Breast epithelium (tissue), 4 donors: ENCODE measurements around the gene ID1. TPM values are rescaled to one million over a fixed set of nuclear protein-coding genes. Genes with fewer than 3 reads are reported as not detected.
"Not testable (repeated sequence)": the region's sequence is repeated elsewhere in the genome, so short reads cannot be mapped to it uniquely, and the experiment has no call there.

Experiments
- DNase-seq, 2 donors: peaks; one replicate each; pipeline ENCODE4 v3.0.0-alpha.2; 2019; ENCODE audit warnings: low spot score in 2 of 2
- H3K27ac ChIP-seq, 2 donors: fragments of 200-600 bp; sonication (generic) in 1 of 2; one replicate each; pipeline ENCODE4 v1.5.1; 2016 to 2019; ENCODE audit warnings: mild to moderate bottlenecking in 1 of 2
- H3K27me3 ChIP-seq, 2 donors: fragments of 200-600 bp; sonication (generic) in 1 of 2; one replicate each; pipeline versions ENCODE4 v1.5.1 to v1.6.0; 2017 to 2019; ENCODE audit warnings: control low read depth in 1 of 2, mild to moderate bottlenecking in 1 of 2
- H3K36me3 ChIP-seq: fragments of 200-600 bp; one replicate; pipeline ENCODE4 v1.5.1; 2019
- H3K4me1 ChIP-seq, 2 donors: fragments of 200-600 bp; sonication (generic); one replicate each; pipeline ENCODE4 v1.5.1; 2016 to 2019; ENCODE audit warnings: control low read depth in 1 of 2
- H3K4me3 ChIP-seq, 3 donors: fragments of 200-600 bp; sonication (generic); 1 replicate in 2 of 3; 2 replicates in 1 of 3; pipeline ENCODE4 v1.5.1; 2016 to 2019; ENCODE audit warnings: mild to moderate bottlenecking in 3 of 3, moderate library complexity in 2 of 3
- H3K9me3 ChIP-seq, 2 donors: fragments of 200-600 bp; sonication (generic) in 1 of 2; one replicate each; pipeline ENCODE4 v1.5.1; 2016 to 2019; ENCODE audit warnings: control low read depth in 1 of 2
- POLR2A ChIP-seq: fragments of 450-650 bp; IDR thresholded peaks from one replicate; pipeline ENCODE4 v1.6.1; 2016; ENCODE audit warnings: antibody characterized with exemption, mild to moderate bottlenecking, moderate library complexity
- POLR2AphosphoS5 ChIP-seq, 3 donors: sonication (generic); formaldehyde crosslinking; IDR thresholded peaks; one replicate each; pipeline ENCODE4 v1.6.1; 2017; ENCODE audit warnings: antibody characterized with exemption in 3 of 3
- intact Hi-C: fragments of 100-400 bp; cut with DNase I; formaldehyde crosslinking; loops from one replicate; pipeline ENCODE4 v1.15.1; 2023; ENCODE audit warnings: low total_unique reads
- total RNA-seq, 3 donors: library from RNA; depleted of rRNA; stranded (reverse); fragments of >200 nt; gene quantifications; one replicate each; pipeline ENCODE4 v1.1.0, GENCODE V29; 2016
- TF ChIP-seq, protein P1 (sequence below), 3 donors: fragments of 450-650 bp; IDR thresholded peaks; one replicate each; pipeline ENCODE4 v1.5.1; 2016 to 2017; ENCODE audit warnings: antibody characterized with exemption in 3 of 3, mild to moderate bottlenecking in 3 of 3, moderate library complexity in 3 of 3

Gene ID1
- total RNA-seq, 3 donors from 2014 or later = 156 to 407 (median 270) TPM

DNA sequence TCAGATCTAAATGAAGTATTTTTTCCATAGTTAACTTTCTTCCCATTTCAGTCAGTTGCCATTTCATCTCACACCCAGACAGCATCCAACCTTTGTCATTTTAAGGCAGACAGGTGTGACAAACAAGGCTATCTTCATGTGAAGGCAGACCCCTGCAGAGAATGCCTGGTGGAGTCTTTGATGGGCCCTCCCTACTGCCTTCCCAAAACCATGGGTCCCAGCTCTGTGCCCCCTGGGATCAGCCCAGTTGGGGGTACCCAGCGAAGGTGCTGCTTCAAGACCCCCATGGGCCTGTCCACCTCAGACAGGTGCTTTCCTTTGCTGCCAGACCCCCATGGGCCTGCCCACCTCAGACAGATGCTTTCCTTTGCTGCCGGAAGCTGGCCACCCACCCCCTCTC, 28.3 kb upstream of the ID1 start:
- H3K27me3 ChIP-seq = no peaks in the 10 kb centered on the region
- peaks cover 0 to 9% of the 10 kb centered on the region in 2 donors for H3K4me1 ChIP-seq
- TF ChIP-seq POLR2A (no peak), POLR2AphosphoS5 (IDR thresholded peaks at IDR 0.05) (no peak)
- TF ChIP-seq, protein P1, sequence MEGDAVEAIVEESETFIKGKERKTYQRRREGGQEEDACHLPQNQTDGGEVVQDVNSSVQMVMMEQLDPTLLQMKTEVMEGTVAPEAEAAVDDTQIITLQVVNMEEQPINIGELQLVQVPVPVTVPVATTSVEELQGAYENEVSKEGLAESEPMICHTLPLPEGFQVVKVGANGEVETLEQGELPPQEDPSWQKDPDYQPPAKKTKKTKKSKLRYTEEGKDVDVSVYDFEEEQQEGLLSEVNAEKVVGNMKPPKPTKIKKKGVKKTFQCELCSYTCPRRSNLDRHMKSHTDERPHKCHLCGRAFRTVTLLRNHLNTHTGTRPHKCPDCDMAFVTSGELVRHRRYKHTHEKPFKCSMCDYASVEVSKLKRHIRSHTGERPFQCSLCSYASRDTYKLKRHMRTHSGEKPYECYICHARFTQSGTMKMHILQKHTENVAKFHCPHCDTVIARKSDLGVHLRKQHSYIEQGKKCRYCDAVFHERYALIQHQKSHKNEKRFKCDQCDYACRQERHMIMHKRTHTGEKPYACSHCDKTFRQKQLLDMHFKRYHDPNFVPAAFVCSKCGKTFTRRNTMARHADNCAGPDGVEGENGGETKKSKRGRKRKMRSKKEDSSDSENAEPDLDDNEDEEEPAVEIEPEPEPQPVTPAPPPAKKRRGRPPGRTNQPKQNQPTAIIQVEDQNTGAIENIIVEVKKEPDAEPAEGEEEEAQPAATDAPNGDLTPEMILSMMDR (IDR thresholded peaks at IDR 0.05) = no peak
- no peak overlapping the region for H3K27ac ChIP-seq
- no peak overlapping the region for H3K4me3 ChIP-seq
- no peaks in the 10 kb centered on the region for H3K36me3 ChIP-seq
- intact Hi-C loops = no loop called here
- H3K9me3 ChIP-seq = no peaks in the 10 kb centered on the region
- DNase-seq = no peak

DNA sequence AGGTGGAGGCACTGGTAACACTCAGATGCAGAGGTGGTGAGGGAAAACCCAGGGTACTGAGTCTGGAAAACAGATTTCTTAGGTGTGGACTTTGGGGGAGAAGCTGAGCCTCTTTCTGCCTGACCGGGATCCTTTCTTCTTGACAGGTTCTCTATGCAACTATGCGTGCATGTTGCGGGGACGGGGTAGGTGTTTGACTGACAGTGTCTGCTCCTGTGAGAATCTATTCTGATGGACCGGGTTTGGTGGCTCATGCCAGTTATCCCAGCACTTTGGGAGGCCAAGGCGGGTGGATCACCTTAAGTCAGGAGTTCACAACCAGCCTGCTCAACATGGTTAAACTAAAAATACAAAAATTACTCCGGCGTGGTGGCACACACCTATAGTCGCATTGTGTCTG, 27.9 kb upstream of the ID1 start:
- no peak for DNase-seq
- TF ChIP-seq POLR2AphosphoS5 (IDR thresholded peaks at IDR 0.05) (no peak), POLR2A (no peak)
- TF ChIP-seq, protein P1 (IDR thresholded peaks at IDR 0.05) = no peak
- H3K9me3 ChIP-seq = no peaks in the 10 kb centered on the region
- H3K27ac ChIP-seq = no peak overlapping the region
- H3K4me1 ChIP-seq = peaks cover 0 to 5% of the 10 kb centered on the region in 2 donors
- intact Hi-C loops = no loop called here
- H3K4me3 ChIP-seq = no peak overlapping the region
- no peaks in the 10 kb centered on the region for H3K36me3 ChIP-seq
- no peaks in the 10 kb centered on the region for H3K27me3 ChIP-seq

DNA sequence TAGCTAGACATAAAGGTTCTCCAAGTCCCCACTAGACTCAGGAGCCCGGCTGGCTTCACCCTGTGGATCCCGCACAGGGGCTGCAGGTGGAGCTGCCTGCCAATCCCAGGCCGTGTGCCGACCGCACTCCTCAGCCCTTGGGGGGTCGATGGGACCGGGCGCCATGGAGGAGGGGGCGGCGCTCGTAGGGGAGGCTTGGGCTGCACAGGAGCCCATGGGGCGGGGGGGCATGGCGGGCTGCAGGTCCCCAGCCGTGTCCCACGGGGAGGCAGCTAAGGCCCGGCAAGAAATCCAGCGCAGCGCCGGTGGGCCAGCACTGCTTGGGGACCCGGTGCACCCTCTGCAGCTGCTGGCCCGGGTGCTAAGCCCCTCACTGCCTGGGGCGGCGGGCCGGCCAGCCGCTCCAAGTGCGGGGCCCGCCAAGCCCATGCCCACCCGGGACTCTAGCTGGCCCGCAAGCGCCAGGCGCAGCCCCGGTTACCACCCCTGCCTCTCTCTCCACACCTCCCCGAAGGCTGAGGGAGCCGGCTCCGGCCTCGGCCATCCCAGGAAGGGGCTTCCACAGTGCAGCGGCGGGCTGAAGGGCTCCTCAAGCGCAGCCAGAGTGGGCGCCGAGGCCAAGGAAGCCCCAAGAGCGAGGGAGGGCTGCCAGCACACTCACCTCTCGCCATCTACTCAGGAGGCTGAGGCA, 26.5 kb upstream of the ID1 start:
- Histone ChIP-seq H3K27ac (no peak overlapping the region), H3K4me1 (no peaks in the 10 kb centered on the region), H3K27me3 (no peaks in the 10 kb centered on the region), H3K9me3 (no peaks in the 10 kb centered on the region), H3K4me3 (no peak overlapping the region), H3K36me3 (no peaks in the 10 kb centered on the region)
- intact Hi-C loops = no loop called here
- TF ChIP-seq POLR2A (no peak), POLR2AphosphoS5 (IDR thresholded peaks at IDR 0.05) (no peak)
- TF ChIP-seq, protein P1 (IDR thresholded peaks at IDR 0.05) = no peak
- no peak for DNase-seq

DNA sequence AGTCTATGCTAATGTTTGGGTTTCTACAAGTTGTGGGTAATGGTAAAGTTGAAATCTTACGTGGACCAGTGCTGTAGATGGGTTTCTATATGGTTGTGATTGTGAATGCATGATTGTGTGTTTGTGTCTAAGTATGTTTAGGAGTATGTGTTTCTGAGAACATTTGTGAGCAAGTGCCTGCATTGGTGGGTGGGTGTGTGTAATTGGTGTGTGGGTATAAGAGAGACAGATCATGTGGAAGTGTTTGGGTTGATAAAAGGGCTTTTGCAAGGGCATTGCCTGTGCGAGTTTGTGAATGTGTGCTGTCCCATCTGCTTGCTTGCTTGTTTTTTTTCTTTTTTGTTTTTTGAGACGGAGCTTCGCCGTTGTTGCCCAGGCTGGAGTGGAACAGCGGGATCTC, 25.8 kb upstream of the ID1 start:
- Histone ChIP-seq H3K36me3 (no peaks in the 10 kb centered on the region), H3K27ac (no peak overlapping the region), H3K4me1 (no peaks in the 10 kb centered on the region), H3K9me3 (no peaks in the 10 kb centered on the region), H3K27me3 (no peaks in the 10 kb centered on the region), H3K4me3 (no peak overlapping the region)
- intact Hi-C loops = no loop called here
- no peak for DNase-seq
- TF ChIP-seq, protein P1 (IDR thresholded peaks at IDR 0.05) = no peak
- TF ChIP-seq POLR2A (no peak), POLR2AphosphoS5 (IDR thresholded peaks at IDR 0.05) (no peak)

DNA sequence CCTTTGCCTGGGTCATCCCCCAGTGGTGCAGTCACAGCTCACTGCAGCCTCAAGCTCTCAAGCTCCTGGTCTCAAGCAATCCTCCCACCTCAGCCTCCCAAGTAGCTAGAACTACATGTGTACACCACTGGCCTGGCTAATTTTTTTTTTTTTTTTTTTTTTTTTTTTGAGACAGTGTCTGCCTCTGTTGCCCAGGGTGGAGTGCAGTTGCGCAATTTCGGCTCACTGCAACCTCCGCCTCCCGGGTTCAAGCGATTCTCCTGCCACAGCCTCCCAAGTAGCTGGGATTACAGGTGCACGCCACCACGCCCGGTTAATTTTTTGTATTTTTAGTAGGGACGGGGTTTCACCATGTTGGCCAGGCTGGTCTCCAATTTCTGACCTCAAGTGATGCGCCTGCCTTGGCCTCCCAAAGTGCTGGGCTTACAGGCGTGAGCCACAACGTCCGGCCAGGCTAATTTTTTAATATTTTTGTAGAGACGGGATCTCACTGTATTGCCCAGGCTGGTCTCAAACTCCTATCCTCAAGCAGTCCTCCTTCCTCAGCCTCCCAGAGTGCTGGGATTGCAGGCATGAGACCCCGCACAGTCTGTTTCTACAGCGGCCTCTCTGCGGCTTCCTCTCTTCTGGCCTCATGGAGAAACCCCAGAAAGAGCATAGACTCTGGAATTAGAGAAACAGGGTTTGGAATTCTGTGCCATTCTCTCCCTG, 25.0 kb upstream of the ID1 start:
- H3K27me3 ChIP-seq, H3K4me1 ChIP-seq, intact Hi-C loops, H3K4me3 ChIP-seq, DNase-seq, H3K27ac ChIP-seq, H3K9me3 ChIP-seq, H3K36me3 ChIP-seq: not testable (repeated sequence)
